SK-N-SH (cell line): ENCODE results near the gene TTLL7.

ENCODE experiments used
- EZH2phosphoT487 ChIP-seq: fragments of 200-600 bp; sonication (generic); IDR thresholded peaks from 2 replicates; pipeline ENCODE4 v1.6.1; 2017; ENCODE audit warnings: low read depth, mixed run types, mild to moderate bottlenecking, antibody characterized with exemption, moderate library complexity, borderline replicate concordance
- JUND ChIP-seq: IDR thresholded peaks from 2 replicates; pipeline ENCODE4 v1.4.0; 2012
- MXI1 ChIP-seq: IDR thresholded peaks from 2 replicates; pipeline ENCODE4 v1.6.1; 2012; ENCODE audit warnings: mild to moderate bottlenecking, low read depth, low read length, improper control_type of control experiment
- NFIC ChIP-seq: IDR thresholded peaks from 2 replicates; pipeline ENCODE4 v1.4.0; 2012; ENCODE audit warnings: borderline replicate concordance
- POLR2AphosphoS5 ChIP-seq: IDR thresholded peaks from 2 replicates; pipeline ENCODE4 v1.6.1; 2012; ENCODE audit warnings: low read depth, low read length
- RAD21 ChIP-seq: IDR thresholded peaks from 2 replicates; pipeline ENCODE4 v1.6.1; 2012; ENCODE audit warnings: mild to moderate bottlenecking, low read length
- RFX5 ChIP-seq: IDR thresholded peaks from 2 replicates; pipeline ENCODE4 v1.6.1; 2012; ENCODE audit warnings: mild to moderate bottlenecking, improper control_type of control experiment, low read length
- YY1 ChIP-seq: IDR thresholded peaks from 2 replicates; pipeline ENCODE4 v1.4.0; 2012; ENCODE audit warnings: low read depth, mild to moderate bottlenecking
- TF ChIP-seq, protein P1 (sequence below): fragments of 200-600 bp; sonication (generic); IDR thresholded peaks from 2 replicates; pipeline ENCODE4 v1.6.1; 2017; ENCODE audit warnings: antibody characterized with exemption, mild to moderate bottlenecking, moderate library complexity
- TF ChIP-seq, protein P2 (sequence below): fragments of 150-350 bp; IDR thresholded peaks from 2 replicates; pipeline ENCODE4 v1.6.1; 2017; ENCODE audit warnings: antibody characterized with exemption, low read length, low read depth, borderline replicate concordance

DNA sequence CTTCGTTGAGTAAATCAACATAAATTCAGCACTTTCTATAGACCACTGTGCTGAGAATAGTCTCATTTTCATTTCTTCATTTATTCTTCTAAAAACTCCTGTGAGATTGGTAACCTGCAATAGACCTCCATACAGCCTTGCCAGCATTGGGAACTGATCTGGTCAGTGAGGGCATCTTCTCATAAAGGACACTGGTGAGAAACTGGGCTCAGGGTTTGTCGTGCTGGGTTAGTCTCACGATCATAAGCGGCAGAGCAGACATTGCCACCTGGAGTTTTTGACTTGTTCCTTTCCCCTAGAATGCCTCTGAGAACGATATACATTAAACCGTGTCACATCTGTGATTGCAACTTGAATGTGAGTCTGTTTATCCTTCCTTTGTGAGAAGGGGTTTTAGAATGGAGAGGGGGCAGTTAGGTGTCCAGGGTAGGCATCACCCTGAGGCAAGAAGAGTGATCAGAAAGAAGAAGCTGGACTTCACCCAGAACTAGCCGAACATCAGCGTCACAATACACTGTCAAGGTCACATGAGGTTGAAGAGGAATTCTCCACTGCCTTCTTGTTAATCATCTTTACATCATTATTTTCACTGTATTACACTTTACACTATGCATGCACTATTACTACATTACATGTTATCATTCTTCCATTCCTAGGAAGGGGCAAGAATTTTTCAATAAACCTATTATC, 1.4 kb upstream of the TTLL7 start:
- TF ChIP-seq, protein P1, sequence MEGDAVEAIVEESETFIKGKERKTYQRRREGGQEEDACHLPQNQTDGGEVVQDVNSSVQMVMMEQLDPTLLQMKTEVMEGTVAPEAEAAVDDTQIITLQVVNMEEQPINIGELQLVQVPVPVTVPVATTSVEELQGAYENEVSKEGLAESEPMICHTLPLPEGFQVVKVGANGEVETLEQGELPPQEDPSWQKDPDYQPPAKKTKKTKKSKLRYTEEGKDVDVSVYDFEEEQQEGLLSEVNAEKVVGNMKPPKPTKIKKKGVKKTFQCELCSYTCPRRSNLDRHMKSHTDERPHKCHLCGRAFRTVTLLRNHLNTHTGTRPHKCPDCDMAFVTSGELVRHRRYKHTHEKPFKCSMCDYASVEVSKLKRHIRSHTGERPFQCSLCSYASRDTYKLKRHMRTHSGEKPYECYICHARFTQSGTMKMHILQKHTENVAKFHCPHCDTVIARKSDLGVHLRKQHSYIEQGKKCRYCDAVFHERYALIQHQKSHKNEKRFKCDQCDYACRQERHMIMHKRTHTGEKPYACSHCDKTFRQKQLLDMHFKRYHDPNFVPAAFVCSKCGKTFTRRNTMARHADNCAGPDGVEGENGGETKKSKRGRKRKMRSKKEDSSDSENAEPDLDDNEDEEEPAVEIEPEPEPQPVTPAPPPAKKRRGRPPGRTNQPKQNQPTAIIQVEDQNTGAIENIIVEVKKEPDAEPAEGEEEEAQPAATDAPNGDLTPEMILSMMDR = no peak
- TF ChIP-seq POLR2AphosphoS5 (no peak), NFIC (no peak), RAD21 (no peak), EZH2phosphoT487 (no peak), RFX5 (no peak), YY1 (no peak), MXI1 (no peak), JUND (no peak)
- TF ChIP-seq, protein P2, sequence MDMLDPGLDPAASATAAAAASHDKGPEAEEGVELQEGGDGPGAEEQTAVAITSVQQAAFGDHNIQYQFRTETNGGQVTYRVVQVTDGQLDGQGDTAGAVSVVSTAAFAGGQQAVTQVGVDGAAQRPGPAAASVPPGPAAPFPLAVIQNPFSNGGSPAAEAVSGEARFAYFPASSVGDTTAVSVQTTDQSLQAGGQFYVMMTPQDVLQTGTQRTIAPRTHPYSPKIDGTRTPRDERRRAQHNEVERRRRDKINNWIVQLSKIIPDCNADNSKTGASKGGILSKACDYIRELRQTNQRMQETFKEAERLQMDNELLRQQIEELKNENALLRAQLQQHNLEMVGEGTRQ = no peak
